ENCODE results near the gene ADCY3.

The ADCY3 gene

GRCh38 chr2:24830351-24830750 is 89.7 kb downstream of the ADCY3 start:
- FAIRE-seq = no peak

- FAIRE-seq = no peak
These were observed 91.6 kb downstream of the ADCY3 start for GRCh38 chr2:24828238-24828996.

- peak; percentile 21 for FAIRE-seq
These were observed 92.5 kb downstream of the ADCY3 start for GRCh38 chr2:24827321-24828237.

GRCh38 chr2:24826773-24827145 is 93.3 kb downstream of the ADCY3 start:
- FAIRE-seq = no peak

- no peak for FAIRE-seq
These were observed 93.9 kb downstream of the ADCY3 start for GRCh38 chr2:24825883-24826772.

GRCh38 chr2:24824966-24825882 is 94.8 kb downstream of the ADCY3 start:
- no peak for FAIRE-seq

GRCh38 chr2:24824071-24824588 is 95.9 kb downstream of the ADCY3 start:
- no peak for FAIRE-seq

- FAIRE-seq = no peak
These were observed 97.9 kb downstream of the ADCY3 start for GRCh38 chr2:24822049-24822706.

- FAIRE-seq = no peak
These were observed 98.6 kb downstream of the ADCY3 start for GRCh38 chr2:24821433-24821891.

GRCh38 chr2:24820598-24821432 is 99.2 kb downstream of the ADCY3 start:
- FAIRE-seq = no peak

GRCh38 chr2:24820175-24820513 is 99.9 kb downstream of the ADCY3 start:
- no peak for FAIRE-seq

- no peak for FAIRE-seq
These were observed 100.4 kb downstream of the ADCY3 start for GRCh38 chr2:24819442-24820174.

GRCh38 chr2:24818721-24819167 is 101.3 kb downstream of the ADCY3 start:
- FAIRE-seq = no peak

- no peak for FAIRE-seq
These were observed 103.2 kb downstream of the ADCY3 start for GRCh38 chr2:24816884-24817283.

- no peak for FAIRE-seq
These were observed 103.6 kb downstream of the ADCY3 start for GRCh38 chr2:24816404-24816803.

- FAIRE-seq = no peak
These were observed 104.9 kb downstream of the ADCY3 start for GRCh38 chr2:24815171-24815570.

GRCh38 chr2:24814516-24814915 is 105.5 kb downstream of the ADCY3 start:
- FAIRE-seq = no peak

GRCh38 chr2:24813691-24814137 is 106.3 kb downstream of the ADCY3 start:
- FAIRE-seq = no peak

Measured in endometrium (tissue), 2 donors.